KOPT-K1 (cell line): ENCODE measurements around the gene TEX101.

Experiments
- H3K27ac ChIP-seq: fragments of 200-600 bp; sonication (generic); 2 replicates; pipeline ENCODE4 v1.5.1; 2016; ENCODE audit warnings: antibody characterized with exemption, mild to moderate bottlenecking, low read depth, low read length; ENCODE audit not compliant: poor library complexity, severe bottlenecking
- H3K36me3 ChIP-seq: fragments of 200-600 bp; sonication (generic); 2 replicates; pipeline ENCODE4 v1.5.1; 2017; ENCODE audit warnings: antibody characterized with exemption, mild to moderate bottlenecking, low read length, moderate library complexity; ENCODE audit not compliant: insufficient read depth
- H3K9me3 ChIP-seq: fragments of 200-600 bp; sonication (generic); 2 replicates; pipeline ENCODE4 v1.5.1; 2017; ENCODE audit warnings: antibody characterized with exemption, low read length, mild to moderate bottlenecking; ENCODE audit not compliant: insufficient read depth, poor library complexity, severe bottlenecking

Gene TEX101

DNA sequence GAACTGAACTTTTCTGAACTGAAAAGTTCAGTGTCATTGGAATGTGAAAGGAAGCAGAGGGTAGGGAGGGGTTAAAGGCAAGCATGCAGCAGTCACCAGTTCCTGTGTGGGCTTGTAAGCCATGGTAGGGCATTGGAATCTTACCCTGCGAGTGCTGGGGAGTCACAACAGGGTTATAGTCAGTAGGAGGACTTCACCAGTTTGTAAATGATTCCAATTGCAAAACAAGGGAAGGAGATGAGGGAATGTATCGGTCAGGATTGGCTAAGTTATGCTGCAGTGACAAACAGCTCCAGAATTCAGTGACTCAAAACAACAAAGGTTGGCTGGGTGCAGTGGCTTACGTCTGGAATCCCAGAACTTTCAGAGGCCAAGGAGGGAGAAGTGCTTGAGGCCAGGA lies 37.9 kb downstream of the TEX101 start:
- Histone ChIP-seq H3K36me3 (no peaks in the 10 kb centered on the region), H3K27ac (no peak overlapping the region), H3K9me3 (no peaks in the 10 kb centered on the region)

DNA sequence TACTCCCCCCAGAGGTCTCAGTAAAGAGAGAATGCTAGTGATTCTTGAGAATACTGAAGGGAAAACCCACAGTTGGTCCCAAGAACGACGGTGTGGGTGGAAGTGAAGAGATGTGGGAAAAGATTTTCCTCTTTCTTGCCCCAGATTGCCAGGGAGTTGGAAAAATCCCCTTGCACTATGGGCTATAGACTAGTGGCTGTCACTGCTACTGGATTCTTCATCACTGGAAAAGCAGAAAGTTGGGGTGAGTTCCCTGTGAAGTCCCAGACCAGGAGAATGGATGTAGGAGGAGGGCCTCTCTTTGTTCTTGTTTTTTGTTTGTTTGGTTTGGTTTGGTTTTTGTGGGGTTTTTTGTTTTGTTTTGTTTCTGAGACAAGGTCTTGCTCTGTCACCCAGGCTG lies 39.3 kb downstream of the TEX101 start:
- no peak overlapping the region for H3K27ac ChIP-seq
- H3K9me3 ChIP-seq = no peaks in the 10 kb centered on the region
- H3K36me3 ChIP-seq = no peaks in the 10 kb centered on the region

- no peaks in the 10 kb centered on the region for H3K9me3 ChIP-seq
- H3K27ac ChIP-seq = no peak overlapping the region
- no peaks in the 10 kb centered on the region for H3K36me3 ChIP-seq
These were observed 40.8 kb downstream of the TEX101 start for GRCh38 chr19:43455321-43456113.

DNA sequence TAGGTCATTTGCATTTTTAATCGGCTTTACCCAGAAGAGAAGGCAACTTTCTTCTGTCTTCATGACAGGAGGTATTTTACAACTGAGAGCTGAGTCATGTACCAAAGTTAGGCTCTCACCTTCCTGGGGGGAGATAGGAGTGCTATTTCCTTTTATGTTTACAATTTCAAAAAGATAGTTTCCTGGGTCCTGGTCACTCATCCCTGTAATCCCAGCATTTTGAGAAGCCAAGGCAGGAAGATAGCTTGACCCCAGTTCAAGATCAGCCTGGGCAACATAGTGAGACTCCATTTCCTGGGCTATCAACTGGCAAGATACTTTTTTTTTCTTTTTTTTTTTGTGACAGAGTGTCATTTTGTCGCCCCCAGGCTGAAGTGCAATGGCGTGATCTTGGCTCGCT lies 43.1 kb downstream of the TEX101 start:
- no peak overlapping the region for H3K27ac ChIP-seq
- H3K36me3 ChIP-seq = no peaks in the 10 kb centered on the region
- no peaks in the 10 kb centered on the region for H3K9me3 ChIP-seq

DNA sequence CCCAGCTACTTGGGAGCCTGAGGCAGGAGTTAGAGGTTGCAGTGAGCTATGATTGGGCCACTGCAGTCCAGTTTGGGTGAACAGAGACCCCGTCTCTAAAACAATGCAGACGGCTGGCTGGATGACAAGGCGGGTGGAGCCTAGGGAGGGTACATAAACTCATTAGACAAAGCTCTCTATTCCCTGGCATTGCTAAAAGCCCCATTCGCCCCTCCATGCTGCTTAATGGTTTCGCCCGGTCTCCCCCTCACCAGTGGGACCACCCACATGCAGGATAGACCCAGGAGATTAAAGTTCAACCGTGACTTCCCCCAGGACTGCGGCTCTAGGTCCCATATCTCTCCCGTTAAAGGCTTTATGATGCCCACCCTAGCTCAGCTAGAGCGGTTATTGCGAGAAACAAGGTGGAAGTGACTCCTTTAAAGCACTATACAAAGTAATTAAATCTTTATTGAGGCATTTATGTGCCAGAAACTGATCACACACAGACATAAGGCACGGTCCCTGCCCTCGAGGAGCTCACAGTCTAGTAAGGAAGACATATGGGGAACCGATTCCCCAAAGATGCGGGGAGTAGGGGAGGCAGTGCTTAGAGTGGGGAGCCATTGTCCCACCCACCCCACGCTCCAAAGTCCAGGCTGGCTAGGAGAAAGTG lies 45.8 kb downstream of the TEX101 start:
- Histone ChIP-seq H3K27ac (no peak overlapping the region), H3K36me3 (no peaks in the 10 kb centered on the region)

GRCh38 chr19:43461303-43461702 lies 46.6 kb downstream of the TEX101 start:
- no peak overlapping the region for H3K27ac ChIP-seq
- H3K36me3 ChIP-seq = no peaks in the 10 kb centered on the region
- no peaks in the 10 kb centered on the region for H3K9me3 ChIP-seq

More for the DNA sequence above, 45.8 kb downstream of the TEX101 start:
- H3K9me3 ChIP-seq = no peaks in the 10 kb centered on the region

DNA sequence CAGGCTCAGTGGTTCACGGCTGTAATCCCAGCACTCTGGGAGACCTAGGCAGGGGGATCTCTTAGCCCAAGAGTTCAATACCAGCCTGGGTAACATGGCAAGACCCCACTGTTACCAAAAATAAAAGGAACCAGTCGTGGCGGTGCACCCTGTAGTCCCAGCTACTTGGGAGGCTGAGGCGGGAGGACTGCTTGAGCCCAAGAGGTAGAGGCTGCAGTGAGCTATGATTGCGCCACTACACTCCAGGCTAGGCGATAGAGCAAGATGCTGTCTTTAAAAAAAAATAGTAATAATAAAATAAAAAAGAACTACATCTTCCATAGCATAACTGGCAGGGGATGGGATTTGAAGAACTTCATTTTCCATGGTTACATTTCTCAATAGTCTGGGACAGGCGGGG lies 47.7 kb downstream of the TEX101 start:
- H3K36me3 ChIP-seq = no peaks in the 10 kb centered on the region
- H3K27ac ChIP-seq = no peak overlapping the region
- no peaks in the 10 kb centered on the region for H3K9me3 ChIP-seq

DNA sequence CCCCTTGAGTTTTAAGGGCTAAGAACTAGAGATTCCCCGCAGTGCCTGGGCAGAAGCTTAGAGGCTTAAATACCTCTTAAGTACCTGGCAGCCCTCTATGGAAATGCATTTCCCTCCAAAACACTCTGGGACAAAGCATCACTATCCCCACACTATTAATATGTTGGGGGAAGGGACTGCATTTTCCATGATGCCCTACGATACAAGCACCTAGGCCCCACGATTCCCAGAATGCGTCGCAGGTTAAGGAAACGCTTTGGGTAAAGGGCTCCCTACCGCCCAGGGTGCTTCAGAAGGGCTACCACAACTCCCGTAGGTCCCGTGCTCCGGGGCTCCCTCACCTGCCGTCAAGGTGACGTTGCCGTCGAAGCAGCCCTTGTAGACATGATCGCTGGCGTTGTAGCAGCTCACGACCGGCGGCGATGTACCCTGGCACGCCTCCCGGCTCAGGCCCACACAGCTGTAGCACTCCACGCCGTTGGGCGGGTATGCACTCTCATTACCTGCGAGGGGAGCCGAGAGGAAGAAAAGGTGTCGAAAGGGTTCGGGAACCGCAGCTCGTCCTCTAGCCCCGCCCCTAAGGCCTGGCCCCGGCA lies 48.2 kb downstream of the TEX101 start:
- no peaks in the 10 kb centered on the region for H3K9me3 ChIP-seq
- no peaks in the 10 kb centered on the region for H3K36me3 ChIP-seq
- H3K27ac ChIP-seq = no peak overlapping the region

GRCh38 chr19:43463381-43464133 lies 48.9 kb downstream of the TEX101 start:
- H3K36me3 ChIP-seq = no peaks in the 10 kb centered on the region
- no peaks in the 10 kb centered on the region for H3K9me3 ChIP-seq
- peak overlapping the region; percentile 37 for H3K27ac ChIP-seq

DNA sequence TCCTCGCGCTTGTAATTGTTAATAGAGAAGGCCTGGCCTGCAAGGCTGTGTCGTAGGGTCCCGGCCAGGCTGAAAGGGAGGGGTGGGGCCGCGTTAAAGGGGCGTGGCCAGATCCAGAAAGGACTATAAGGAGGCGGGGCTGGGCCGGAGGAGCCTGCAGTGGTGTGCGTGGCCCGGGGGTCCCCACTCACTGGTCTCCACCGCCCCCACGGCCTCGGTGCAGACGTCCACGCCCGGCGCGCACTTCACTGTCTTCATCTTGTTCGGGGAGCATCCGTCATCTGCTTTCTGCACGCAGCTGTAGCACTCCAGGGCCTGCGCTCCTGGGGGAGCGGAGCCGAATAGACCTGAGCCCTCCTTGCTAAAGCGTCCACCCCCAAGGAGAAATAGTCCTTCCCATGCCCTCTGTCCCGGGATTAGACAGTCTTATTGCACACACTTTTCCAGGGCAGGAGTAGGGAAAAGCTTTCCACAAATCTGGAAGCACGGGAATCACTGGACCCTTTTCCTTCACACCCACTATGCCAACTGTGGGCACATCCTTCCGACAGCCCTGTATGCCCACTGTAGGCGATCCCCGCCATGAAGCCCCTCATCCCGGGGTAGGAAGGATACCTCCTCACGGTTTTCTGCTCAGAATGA lies 49.6 kb downstream of the TEX101 start:
- Histone ChIP-seq H3K27ac (peak overlapping the region; percentile 37), H3K36me3 (no peaks in the 10 kb centered on the region), H3K9me3 (no peaks in the 10 kb centered on the region)

DNA sequence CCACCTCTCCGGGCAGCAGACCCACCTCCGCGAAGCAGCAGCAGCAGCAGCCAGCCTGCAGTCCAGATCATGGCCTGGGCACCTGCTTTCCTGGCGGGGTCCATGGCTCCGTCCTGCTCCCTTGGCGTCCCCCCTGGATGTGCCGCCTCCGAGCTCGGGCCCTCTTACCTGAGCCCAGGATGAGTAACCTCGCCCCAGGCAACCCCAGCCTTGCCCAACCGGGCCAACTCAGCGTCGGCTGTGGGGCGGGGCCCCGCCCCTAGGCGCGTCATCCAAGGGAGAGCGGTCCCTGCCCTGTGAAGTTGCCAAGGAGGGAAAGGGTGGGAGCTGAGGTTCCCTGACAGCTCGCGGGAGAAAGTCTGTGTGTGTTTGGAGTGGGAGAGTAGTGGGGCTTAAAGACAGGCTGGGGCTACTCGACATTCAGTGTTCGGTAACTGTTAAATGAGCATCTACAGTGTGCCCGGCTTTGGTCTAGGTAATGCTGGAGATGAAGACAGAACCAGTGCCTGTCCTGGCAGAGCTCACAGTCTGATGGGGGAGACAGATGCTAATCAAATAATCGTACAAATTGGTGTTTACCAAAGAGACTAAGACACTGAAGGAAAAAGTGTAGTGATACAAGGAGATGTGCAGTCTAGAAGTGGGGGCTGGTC lies 50.9 kb downstream of the TEX101 start, which contains the start of gene LYPD3:
Gene LYPD3 (minus strand): TSS at position 141 of the 653 bp plus-strand sequence. CDS start 37 bp downstream, at position 104.
- Histone ChIP-seq H3K36me3 (no peaks in the 10 kb centered on the region), H3K27ac (peak within 1 kb of the TSS; percentile 37), H3K9me3 (no peaks in the 10 kb centered on the region)

DNA sequence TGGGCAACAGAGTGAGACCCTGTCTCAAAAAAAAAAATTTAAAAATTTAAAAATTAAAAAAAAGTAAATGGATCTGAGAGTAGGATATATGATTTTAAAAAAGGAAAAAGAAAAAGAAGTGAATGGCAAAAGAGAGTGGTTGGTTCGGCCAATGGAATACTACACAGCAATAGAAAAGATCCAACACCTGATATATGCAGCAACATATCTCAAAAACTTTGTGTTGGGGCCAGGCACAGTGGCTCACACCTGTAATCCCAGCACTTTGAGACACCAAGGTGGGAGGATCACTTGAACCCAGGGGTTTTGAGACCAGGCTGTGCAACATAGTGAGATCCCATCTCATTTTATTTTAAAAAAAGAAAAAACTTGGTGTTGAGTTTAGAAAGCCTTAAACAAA lies 52.1 kb downstream of the TEX101 start:
- Histone ChIP-seq H3K9me3 (no peaks in the 10 kb centered on the region), H3K27ac (no peak overlapping the region), H3K36me3 (no peaks in the 10 kb centered on the region)

DNA sequence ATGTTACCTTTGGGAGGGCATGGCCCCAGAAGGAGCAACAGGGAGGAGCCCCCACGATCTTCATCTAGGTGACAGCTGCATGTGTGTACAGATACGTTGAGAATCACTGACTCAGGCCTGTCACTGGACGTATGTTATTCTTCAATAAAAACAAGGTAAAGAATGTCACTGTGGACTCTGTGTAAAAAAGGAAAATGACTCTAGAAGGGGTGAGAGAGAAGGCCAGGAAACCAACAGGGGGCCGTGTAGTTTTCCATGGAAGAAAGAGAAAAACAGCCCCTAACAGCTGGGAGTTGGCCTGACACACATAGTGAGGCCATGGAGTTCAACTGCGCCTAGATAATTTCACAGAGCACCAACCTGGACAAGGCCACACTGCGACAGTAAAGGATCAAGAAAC lies 52.6 kb downstream of the TEX101 start:
- H3K36me3 ChIP-seq = no peaks in the 10 kb centered on the region
- no peaks in the 10 kb centered on the region for H3K9me3 ChIP-seq
- no peak overlapping the region for H3K27ac ChIP-seq

GRCh38 chr19:43467730-43468129 lies 53.0 kb downstream of the TEX101 start:
- no peaks in the 10 kb centered on the region for H3K9me3 ChIP-seq
- H3K27ac ChIP-seq = no peak overlapping the region
- no peaks in the 10 kb centered on the region for H3K36me3 ChIP-seq
